ENCODE data around the gene HDAC3. TPM values are rescaled to one million over a fixed set of nuclear protein-coding genes. Genes with fewer than 3 reads are reported as not detected.

HDAC3 gene
- total RNA-seq, 1 experiment from 2014 or later = 76.0 TPM

- DNase-seq = no peak
- POLR2A ChIA-PET (ENCODE audit: unreplicated experiment) = no interaction called here
Observed at GRCh38 chr5:141654298-141654697, 17.6 kb upstream of the HDAC3 start.

DNA sequence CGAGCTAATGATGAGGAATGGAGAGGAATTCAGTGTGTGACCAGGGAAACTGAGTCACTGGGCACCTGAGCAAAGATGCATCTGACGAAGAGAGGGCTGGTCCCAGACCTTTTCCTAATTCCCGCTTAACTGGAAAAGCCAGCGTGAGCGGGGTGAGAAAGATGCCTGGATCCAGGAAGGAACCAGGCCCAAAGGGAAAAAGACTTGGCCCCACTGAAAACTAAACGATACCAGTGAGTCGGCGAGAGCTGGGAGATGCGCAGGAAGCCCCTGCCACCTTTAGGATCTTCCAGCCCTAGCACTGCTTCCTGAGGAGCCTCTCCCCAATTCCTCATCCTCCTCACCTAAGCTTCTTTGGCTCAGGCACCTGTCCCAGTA, 15.1 kb upstream of the HDAC3 start:
- POLR2A ChIA-PET (ENCODE audit: unreplicated experiment) = interaction anchor here (0.6 to 0.7 kb wide), 2 partner anchors 16 to 514 kb away, joined by 3 to 6 read pairs; no protein-coding TSS in a partner anchor
- H3K79me2 ChIP-seq (ENCODE audit: low read depth) = no peaks in the 10 kb centered on the region
- no peaks in the 10 kb centered on the region for H3K9me3 ChIP-seq (ENCODE audit: insufficient read depth, low read depth)
- H3K27ac ChIP-seq = no peak overlapping the region
- H3K36me3 ChIP-seq (ENCODE audit: low read depth) = no peaks in the 10 kb centered on the region; the same call in 1 of the 2 replicates
- H3K4me1 ChIP-seq (replicated peaks; ENCODE audit: insufficient read depth) = peaks cover 12% of the 10 kb centered on the region
- no peaks in the 10 kb centered on the region for H3K27me3 ChIP-seq (ENCODE audit: insufficient read depth, low read depth)
- CTCF ChIA-PET = no interaction called here
- H3K4me3 ChIP-seq = peak overlapping the region; percentile 69
- no peak for DNase-seq
- peak overlapping the region; percentile 95 for H2AFZ ChIP-seq
- no peaks in the 10 kb centered on the region for H3K9me2 ChIP-seq (ENCODE audit: insufficient read depth)
- BruUV-seq (replicated peaks) = TSS peak; percentile 90
- peak overlapping the region; percentile 77 for H3K4me2 ChIP-seq
- H4K20me1 ChIP-seq (ENCODE audit: insufficient read depth) = no peaks in the 10 kb centered on the region
- no peak for TF ChIP-seq EZH2 (IDR thresholded peaks at IDR 0.05; ENCODE audit: low read depth)
- TF ChIP-seq, protein P1, sequence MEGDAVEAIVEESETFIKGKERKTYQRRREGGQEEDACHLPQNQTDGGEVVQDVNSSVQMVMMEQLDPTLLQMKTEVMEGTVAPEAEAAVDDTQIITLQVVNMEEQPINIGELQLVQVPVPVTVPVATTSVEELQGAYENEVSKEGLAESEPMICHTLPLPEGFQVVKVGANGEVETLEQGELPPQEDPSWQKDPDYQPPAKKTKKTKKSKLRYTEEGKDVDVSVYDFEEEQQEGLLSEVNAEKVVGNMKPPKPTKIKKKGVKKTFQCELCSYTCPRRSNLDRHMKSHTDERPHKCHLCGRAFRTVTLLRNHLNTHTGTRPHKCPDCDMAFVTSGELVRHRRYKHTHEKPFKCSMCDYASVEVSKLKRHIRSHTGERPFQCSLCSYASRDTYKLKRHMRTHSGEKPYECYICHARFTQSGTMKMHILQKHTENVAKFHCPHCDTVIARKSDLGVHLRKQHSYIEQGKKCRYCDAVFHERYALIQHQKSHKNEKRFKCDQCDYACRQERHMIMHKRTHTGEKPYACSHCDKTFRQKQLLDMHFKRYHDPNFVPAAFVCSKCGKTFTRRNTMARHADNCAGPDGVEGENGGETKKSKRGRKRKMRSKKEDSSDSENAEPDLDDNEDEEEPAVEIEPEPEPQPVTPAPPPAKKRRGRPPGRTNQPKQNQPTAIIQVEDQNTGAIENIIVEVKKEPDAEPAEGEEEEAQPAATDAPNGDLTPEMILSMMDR (conservative IDR thresholded peaks at IDR 0.05) = no peak
- H3F3A ChIP-seq (ENCODE audit: insufficient read depth, low read depth) = peaks cover 18% of the 10 kb centered on the region
- intact Hi-C loops (cut with micrococcal nuclease; ENCODE audit: unreplicated experiment) = loop anchor here (1.0 kb wide), 1 partner anchor 13 kb away; no protein-coding TSS in a partner anchor

More at GRCh38 chr5:141654298-141654697, 17.6 kb upstream of the HDAC3 start:
- H3K4me3 ChIP-seq = no peak overlapping the region
- no peaks in the 10 kb centered on the region for H3K79me2 ChIP-seq (ENCODE audit: low read depth)
- peaks cover 18% of the 10 kb centered on the region for H3F3A ChIP-seq (ENCODE audit: insufficient read depth, low read depth)
- intact Hi-C loops (cut with micrococcal nuclease; ENCODE audit: unreplicated experiment) = no loop called here
- H3K9me2 ChIP-seq (ENCODE audit: insufficient read depth) = no peaks in the 10 kb centered on the region
- H3K9me3 ChIP-seq (ENCODE audit: insufficient read depth, low read depth) = no peaks in the 10 kb centered on the region
- BruUV-seq (replicated peaks) = no TSS peak
- no peaks in the 10 kb centered on the region for H4K20me1 ChIP-seq (ENCODE audit: insufficient read depth)
- peaks cover 5% of the 10 kb centered on the region; the same call in 1 of the 2 replicates for H3K36me3 ChIP-seq (ENCODE audit: low read depth)
- CTCF ChIA-PET = no interaction called here
- no peaks in the 10 kb centered on the region for H3K27me3 ChIP-seq (ENCODE audit: insufficient read depth, low read depth)
- no peak overlapping the region for H3K4me2 ChIP-seq
- no peak overlapping the region for H2AFZ ChIP-seq
- H3K27ac ChIP-seq = no peak overlapping the region
- H3K4me1 ChIP-seq (replicated peaks; ENCODE audit: insufficient read depth) = peaks cover 12% of the 10 kb centered on the region
- TF ChIP-seq, protein P1 (conservative IDR thresholded peaks at IDR 0.05) = no peak
- no peak for TF ChIP-seq EZH2 (IDR thresholded peaks at IDR 0.05; ENCODE audit: low read depth)

DNA sequence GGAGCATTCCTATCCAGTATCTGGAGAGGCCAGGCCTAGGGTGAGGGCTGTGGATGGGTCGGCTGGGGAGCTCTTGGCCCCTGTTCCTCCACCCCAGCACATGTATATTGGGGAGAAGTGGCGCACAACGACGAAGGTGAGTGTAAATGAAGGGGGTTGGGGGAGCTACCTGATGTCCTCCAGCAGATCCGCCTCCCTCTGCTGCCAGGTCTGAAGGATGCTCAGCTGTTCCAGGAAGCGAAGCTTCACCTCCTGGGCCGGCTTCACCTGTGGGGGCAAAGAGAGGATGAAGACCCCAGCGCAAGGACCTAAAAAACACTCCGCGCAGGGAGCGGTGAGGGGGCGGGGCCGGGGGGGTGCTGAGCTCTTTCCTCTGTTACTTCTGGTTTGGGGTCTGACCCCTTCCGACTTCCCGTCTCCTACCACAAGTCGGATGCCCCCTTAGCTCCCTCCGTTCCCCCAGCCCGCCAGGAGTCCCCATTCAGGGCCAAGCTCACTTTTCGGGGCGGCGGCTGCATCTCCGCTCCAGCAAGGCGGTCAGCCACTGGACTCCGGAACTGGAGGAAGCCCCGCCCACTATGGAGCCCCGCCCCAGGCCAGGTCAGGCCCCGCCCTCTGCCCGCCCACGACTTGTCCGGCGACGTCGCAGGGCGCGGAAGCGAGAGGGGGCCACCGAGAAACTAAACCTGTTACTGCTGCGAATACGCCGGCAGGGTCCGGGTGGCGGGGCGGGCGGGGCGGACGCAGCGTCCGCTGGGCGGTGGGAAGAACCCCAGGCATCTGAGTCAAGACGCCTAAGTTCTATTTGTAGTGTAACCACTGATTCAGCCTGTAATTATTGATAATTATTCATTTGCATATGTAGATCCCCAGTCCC, 14.4 kb upstream of the HDAC3 start, which contains the start of gene FCHSD1:
FCHSD1 (minus strand) TSS at position 568 of the 877 bp plus-strand sequence; CDS start at position 518, 50 bp downstream.
- intact Hi-C loops (cut with micrococcal nuclease; ENCODE audit: unreplicated experiment) = loop anchor here (1.0 kb wide), 1 partner anchor 13 kb away; no protein-coding TSS in a partner anchor
- H3K4me3 ChIP-seq = peak within 1 kb of the TSS; percentile 69
- POLR2A ChIA-PET (ENCODE audit: unreplicated experiment) = interaction anchor here (0.7 kb wide), 2 partner anchors 15 kb away, joined by 6 to 17 read pairs; partner anchors contain the start of genes HDAC3 and RELL2
- H3K79me2 ChIP-seq (ENCODE audit: low read depth) = no peaks in the 10 kb centered on the region
- DNase-seq = peak; percentile 61 to 86
- H3K9me3 ChIP-seq (ENCODE audit: insufficient read depth, low read depth) = no peaks in the 10 kb centered on the region
- peak within 1 kb of the TSS; percentile 95 for H2AFZ ChIP-seq
- peak within 1 kb of the TSS; percentile 77 for H3K4me2 ChIP-seq
- no peak for TF ChIP-seq EZH2 (IDR thresholded peaks at IDR 0.05; ENCODE audit: low read depth)
- TF ChIP-seq, protein P1 (conservative IDR thresholded peaks at IDR 0.05) = no peak
- no peaks in the 10 kb centered on the region for H3K9me2 ChIP-seq (ENCODE audit: insufficient read depth)
- CTCF ChIA-PET = interaction anchor here (0.7 kb wide), 1 partner anchor 32 kb away, joined by 3 read pairs; no protein-coding TSS in a partner anchor
- H3K36me3 ChIP-seq (ENCODE audit: low read depth) = no peaks in the 10 kb centered on the region; the same call in 1 of the 2 replicates
- no peaks in the 10 kb centered on the region for H3K27me3 ChIP-seq (ENCODE audit: insufficient read depth, low read depth)
- H4K20me1 ChIP-seq (ENCODE audit: insufficient read depth) = no peaks in the 10 kb centered on the region
- H3F3A ChIP-seq (ENCODE audit: insufficient read depth, low read depth) = peaks cover 18% of the 10 kb centered on the region
- BruUV-seq (replicated peaks) = no TSS peak
- H3K4me1 ChIP-seq (replicated peaks; ENCODE audit: insufficient read depth) = peaks cover 15% of the 10 kb centered on the region
- H3K27ac ChIP-seq = no peak within 1 kb of the TSS

Data from PC-9 (cell line).